Measurements from ENCODE around the gene HTT. TPM values are rescaled to one million over a fixed set of nuclear protein-coding genes. Genes with fewer than 3 reads are reported as not detected.

The HTT gene
- total and polyA plus RNA-seq, 10 donors, result 10.0 to 124 (median 84.4) TPM

GRCh38 chr4:3122081-3122563 is 47.6 kb downstream of the HTT start:
- H3K4me3 ChIP-seq, result no peak overlapping the region
- H3K27ac ChIP-seq, result peak overlapping the region in 7 of 8 donors; percentile 58 to 79 (median 65)
- H3K27me3 ChIP-seq (replicated peaks in 1 of 7), result no peaks in the 10 kb centered on the region
- peaks cover 0 to 96% (median 47%) of the 10 kb centered on the region in 6 donors for H3K36me3 ChIP-seq
- peak in 2 of 3 donors; percentile 39 to 45 for TF ChIP-seq POLR2AphosphoS5 (IDR thresholded peaks at IDR 0.05)
- no peak for TF ChIP-seq POLR2A (IDR thresholded peaks at IDR 0.05)
- TF ChIP-seq CTCF (IDR thresholded peaks at IDR 0.05 in 8 of 11, conservative IDR thresholded peaks at IDR 0.05 in 3 of 11), result no peak
- peaks cover 15 to 37% (median 19%) of the 10 kb centered on the region in 6 donors for H3K4me1 ChIP-seq
- H3K9me3 ChIP-seq, result no peaks in the 10 kb centered on the region
- intact Hi-C loops (cut with DNase I; ENCODE audit: low total_unique reads), result no loop called here
- 34 to 50% (median 43%) methylated on average over 9 of the region's 9 CpGs for WGBS, 5 donors
- no peak for DNase-seq

- H3K27ac ChIP-seq, result peak overlapping the region in 7 of 8 donors; percentile 15 to 79 (median 65)
- intact Hi-C loops (cut with DNase I; ENCODE audit: low total_unique reads), result no loop called here
- peaks cover 0 to 96% (median 52%) of the 10 kb centered on the region in 6 donors for H3K36me3 ChIP-seq
Observed at GRCh38 chr4:3123181-3123671, 48.7 kb downstream of the HTT start.

GRCh38 chr4:3124070-3124767 is 49.7 kb downstream of the HTT start:
- 94 to 98% (median 94%) methylated on average over 7 of the region's 7 CpGs for WGBS, 5 donors
- Histone ChIP-seq H3K9me3 (no peaks in the 10 kb centered on the region), H3K4me1 (peaks cover 15 to 37% (median 19%) of the 10 kb centered on the region in 6 donors), H3K27me3 (replicated peaks in 1 of 7) (no peaks in the 10 kb centered on the region), H3K36me3 (peaks cover 0 to 96% (median 53%) of the 10 kb centered on the region in 6 donors), H3K4me3 (no peak overlapping the region), H3K27ac (peak overlapping the region in 2 of 8 donors; percentile 65 to 79)
- no peak for DNase-seq
- no peak for TF ChIP-seq POLR2AphosphoS5 (IDR thresholded peaks at IDR 0.05)
- no peak for TF ChIP-seq POLR2A (IDR thresholded peaks at IDR 0.05)
- no peak for TF ChIP-seq CTCF (IDR thresholded peaks at IDR 0.05 in 8 of 11, conservative IDR thresholded peaks at IDR 0.05 in 3 of 11)
- intact Hi-C loops (cut with DNase I; ENCODE audit: low total_unique reads), result no loop called here

More at GRCh38 chr4:3123181-3123671, 48.7 kb downstream of the HTT start:
- no peak for TF ChIP-seq CTCF (IDR thresholded peaks at IDR 0.05 in 8 of 11, conservative IDR thresholded peaks at IDR 0.05 in 3 of 11)
- no peak for DNase-seq
- no peak overlapping the region for H3K4me3 ChIP-seq
- H3K9me3 ChIP-seq, result no peaks in the 10 kb centered on the region
- 62 to 74% (median 66%) methylated on average over 3 of the region's 3 CpGs for WGBS, 5 donors
- peaks cover 15 to 37% (median 19%) of the 10 kb centered on the region in 6 donors for H3K4me1 ChIP-seq
- no peaks in the 10 kb centered on the region for H3K27me3 ChIP-seq (replicated peaks in 1 of 7)

- intact Hi-C loops (cut with DNase I; ENCODE audit: low total_unique reads), result no loop called here
- 93 to 98% (median 94%) methylated on average over 6 to 7 of the region's 7 CpGs for WGBS, 5 donors
- Histone ChIP-seq H3K36me3 (peaks cover 0 to 96% (median 66%) of the 10 kb centered on the region in 6 donors), H3K4me1 (peaks cover 11 to 25% (median 13%) of the 10 kb centered on the region in 6 donors), H3K27me3 (replicated peaks in 1 of 7) (no peaks in the 10 kb centered on the region), H3K27ac (no peak overlapping the region), H3K4me3 (no peak overlapping the region), H3K9me3 (no peaks in the 10 kb centered on the region)
- no peak for DNase-seq
- TF ChIP-seq POLR2AphosphoS5 (IDR thresholded peaks at IDR 0.05) (no peak), CTCF (IDR thresholded peaks at IDR 0.05 in 8 of 11, conservative IDR thresholded peaks at IDR 0.05 in 3 of 11) (no peak), POLR2A (IDR thresholded peaks at IDR 0.05) (no peak)
Observed at GRCh38 chr4:3127112-3127511, 52.6 kb downstream of the HTT start.

Measured in spleen (tissue), 11 donors.